LNCAP (cell line): ENCODE data around the gene VWA5B1.

Experiments used
- CTCF ChIP-seq: fragments of 450-650 bp; IDR thresholded peaks from 2 replicates; pipeline ENCODE4 v1.5.1; 2017; ENCODE audit warnings: mild to moderate bottlenecking

Gene VWA5B1

GRCh38 chr1:20348326-20348915, 57.7 kb downstream of the VWA5B1 start:
- TF ChIP-seq CTCF, result no peak

- TF ChIP-seq CTCF, result no peak
These were observed 58.9 kb downstream of the VWA5B1 start for GRCh38 chr1:20349561-20349960.

DNA sequence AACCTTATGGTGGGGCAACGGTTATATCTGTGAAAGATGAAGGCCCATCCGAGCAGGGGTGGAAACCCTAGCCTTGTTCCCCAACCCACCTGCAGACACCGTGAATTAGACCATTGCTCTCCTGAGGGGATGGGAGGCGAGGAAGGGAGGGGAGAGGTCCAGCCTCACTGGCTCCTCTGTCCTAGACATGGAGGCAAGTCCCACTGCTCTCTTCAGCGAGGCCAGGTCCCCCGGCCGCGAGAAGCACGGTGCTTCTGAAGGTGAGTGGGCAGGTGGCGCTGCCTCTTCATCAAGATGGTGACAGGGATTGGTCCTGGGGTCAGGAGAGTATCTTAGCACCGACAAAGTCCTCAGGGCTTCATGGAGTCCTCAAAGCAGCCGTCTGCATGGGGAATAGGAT, 59.3 kb downstream of the VWA5B1 start:
- TF ChIP-seq CTCF, result no peak

DNA sequence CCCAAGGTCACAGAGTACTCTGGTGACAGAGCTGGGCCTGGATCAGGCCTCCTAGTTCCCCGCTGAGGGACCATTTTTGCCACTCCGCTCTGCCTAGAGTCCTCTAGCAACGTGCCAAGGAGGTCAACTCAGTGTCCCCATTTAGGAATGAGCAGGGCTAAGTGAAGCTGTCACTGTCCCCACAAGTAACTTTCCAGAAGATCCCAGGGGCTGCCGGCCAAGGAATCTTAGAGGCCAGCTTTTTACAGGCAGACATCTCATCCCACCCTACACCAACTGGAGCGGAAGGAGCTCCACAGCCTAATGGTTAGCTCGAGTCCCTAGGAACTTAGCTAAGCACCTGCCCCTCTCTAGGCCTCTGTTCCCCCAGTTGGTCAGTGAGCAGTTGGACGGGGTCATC, 59.7 kb downstream of the VWA5B1 start:
- TF ChIP-seq CTCF, result no peak

DNA sequence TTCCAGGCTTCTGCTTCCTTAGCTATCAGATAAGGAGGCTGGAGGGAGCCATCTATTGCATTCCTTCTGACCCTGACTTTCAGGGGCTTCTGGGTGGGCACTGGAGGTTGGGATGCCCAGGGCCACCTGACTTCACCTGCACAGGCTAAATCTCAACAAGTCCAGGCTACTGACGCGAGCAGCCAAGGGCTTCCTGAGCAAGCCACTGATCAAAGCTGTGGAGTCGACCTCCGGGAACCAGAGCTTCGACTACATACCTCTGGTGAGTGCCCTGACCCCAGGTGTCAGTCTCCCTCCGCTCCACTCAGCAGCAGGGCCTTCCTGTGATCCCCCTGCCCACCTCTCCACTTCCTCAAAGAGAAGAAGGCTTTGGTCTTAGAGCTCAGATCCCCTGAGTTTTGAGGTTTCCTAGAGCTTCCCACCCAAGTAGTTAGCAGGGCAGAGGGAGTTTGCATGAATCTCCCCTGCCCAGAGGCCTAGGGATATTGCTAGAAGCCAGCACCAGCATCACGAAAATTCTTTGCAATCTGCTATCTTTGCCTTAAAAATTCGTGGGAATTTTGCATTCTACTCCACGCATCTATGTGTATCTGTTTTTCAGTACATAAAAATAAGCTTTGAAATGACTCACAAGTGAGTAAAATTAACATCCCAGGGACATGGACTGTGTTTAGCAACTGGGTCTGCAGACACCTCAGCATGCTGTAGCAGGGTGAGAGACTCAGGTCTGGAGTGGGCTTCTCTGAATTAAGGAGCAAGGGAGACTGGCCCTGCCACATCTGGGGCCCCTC, 61.4 kb downstream of the VWA5B1 start:
- no peak for TF ChIP-seq CTCF

DNA sequence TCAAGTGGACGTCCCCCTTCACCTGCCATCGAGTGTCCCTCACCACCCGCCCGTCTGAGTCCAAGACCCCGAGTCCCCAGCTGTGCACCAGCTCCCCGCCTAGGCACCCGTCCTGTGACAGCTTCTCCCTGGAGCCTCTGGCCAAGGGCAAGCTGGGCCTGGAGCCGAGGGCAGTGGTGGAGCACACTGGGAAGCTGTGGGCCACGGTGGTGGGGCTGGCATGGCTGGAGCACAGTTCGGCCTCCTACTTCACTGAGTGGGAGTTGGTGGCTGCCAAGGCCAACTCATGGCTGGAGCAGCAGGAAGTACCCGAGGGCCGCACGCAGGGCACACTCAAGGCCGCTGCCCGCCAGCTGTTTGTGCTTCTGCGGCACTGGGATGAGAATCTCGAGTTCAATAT, 63.2 kb downstream of the VWA5B1 start:
- TF ChIP-seq CTCF, result no peak

DNA sequence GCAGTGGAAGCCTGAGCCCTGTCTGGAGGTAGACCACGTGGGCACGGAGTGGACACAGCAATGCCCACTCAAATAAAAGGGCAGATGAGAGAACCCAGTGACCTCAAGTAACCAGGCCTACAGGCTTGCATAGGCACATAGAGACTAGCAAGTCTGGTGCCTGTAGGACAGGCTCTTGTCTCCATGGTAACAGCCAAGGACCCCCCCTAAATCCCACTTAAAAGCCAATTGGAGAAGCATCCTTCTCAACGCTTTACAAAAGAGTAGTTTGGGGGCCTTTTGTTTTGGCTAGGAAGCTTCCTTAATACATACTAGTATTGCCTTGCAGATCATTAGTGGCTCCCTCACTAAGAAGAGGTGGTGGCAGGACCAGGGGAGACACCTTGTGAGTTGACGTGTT, 63.9 kb downstream of the VWA5B1 start:
- no peak for TF ChIP-seq CTCF
